SHP77 (cell line): ENCODE data around the gene MAP7D1.

Experiments
- DNase-seq, 2 experiments: peaks; one replicate each; lab custom pipeline; 2025; lab: John Stamatoyannopoulos, UW

Gene MAP7D1

DNA sequence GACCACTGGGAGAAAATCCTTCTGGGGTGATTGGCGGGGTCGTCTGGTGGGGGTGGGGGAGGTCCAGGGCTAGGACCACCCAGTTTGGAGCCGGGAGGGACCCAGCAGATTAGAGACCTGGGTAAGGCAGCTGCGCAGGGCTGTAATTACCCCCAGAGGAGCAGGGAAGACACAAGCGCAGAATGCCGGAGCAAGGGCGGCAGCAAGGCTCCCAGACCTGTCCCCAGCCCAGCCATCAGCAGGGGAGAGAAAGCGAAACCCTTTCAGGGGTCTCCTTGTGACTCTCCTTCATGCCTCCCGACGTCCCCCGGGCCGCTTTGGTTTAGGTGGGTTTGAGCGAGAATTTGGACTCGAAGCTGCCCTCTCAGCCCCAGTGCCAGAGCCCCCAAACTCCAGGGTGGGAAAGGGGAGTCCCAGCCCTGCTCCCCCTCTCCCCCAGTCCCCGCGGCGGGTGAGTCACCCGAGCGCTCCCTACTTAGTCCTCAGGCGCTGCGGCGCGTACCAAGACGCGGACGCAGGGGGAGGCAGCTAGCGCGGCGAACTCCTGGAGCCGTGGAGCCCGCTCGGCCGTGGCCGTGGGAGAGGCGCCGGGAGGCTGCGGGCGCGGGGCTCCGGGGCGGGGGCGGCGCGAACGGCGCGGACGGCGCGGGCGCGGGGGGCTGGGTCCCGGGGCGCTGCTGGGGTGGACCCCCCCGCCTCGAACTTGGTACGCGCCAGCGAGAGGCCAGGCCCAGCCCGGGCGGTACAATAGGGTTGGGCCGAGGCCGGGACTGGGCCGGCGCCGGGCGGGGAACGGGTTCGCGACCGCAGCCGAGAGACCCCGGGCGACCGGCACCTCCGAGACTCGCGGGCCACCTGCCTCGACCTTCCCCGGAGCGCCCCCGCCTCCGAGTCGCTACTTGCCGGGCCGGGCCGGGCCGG, at the start of gene MAP7D1:
Gene MAP7D1 (plus strand): TSS at position 753 of the 921 bp plus-strand sequence. CDS start 258 bp downstream, outside the sequence.
- peak; percentile 44 to 55 for DNase-seq

DNA sequence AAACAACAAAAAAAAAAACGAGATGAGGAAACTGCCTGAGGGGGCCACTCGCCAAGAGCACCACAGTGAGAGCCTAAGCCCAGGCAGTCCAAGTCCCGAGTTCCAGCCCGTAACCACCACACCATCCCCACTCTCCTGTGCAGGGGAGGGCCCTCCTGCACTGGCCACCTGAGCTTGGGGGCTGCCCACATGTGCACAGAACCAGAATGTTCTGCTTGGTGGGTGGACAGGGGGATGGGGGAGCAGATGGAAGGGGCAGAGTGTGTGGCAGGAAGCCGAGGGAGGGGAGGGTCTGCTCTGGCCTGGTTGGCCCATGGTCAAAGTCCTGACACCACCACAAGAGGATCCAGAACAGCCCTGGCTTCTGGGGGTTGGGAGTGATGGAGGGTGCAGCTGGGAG, 49.7 kb upstream of the MAP7D1 start:
- DNase-seq: no peak

DNA sequence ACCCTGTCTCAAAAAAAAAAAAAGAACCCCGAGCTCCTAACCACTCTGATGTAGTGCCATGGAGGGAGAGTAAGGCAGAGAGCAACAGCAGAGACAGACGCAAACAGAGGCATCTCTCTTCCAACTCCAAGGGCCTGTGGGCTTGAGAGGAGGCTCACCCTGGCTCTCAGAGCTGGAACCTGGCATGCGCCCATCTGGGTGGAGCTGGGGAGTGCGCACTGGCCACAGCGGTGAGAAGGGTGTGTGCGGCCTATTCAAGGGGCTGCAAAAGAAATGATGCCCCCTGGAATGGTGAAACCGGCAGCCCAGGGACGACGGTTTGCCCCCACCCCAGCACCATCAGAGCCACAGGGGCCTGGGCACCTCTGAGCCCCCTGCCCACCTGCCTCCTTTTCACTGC, 48.6 kb upstream of the MAP7D1 start:
- peak in 1 of 2 experiments; percentile 24 for DNase-seq

DNA sequence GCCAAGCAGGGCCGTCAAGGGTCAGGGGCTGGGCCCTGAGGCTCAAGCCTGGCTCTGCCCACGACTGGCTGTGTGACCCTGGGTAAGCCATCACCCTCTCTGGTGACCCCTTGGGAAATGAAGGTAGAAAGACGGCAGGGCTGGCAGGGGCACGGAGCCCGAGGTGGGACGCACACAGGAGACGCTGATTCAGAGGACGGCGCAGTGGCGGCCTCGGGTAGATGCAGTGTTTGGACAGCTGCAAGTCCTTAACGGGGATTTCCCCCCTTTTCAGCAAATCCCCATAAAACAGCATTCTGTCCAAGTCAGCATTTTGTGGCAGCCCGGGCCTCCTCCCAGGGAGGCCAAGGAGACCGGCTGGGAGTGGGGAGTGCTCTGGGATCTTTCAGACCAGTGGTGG, 47.6 kb upstream of the MAP7D1 start:
- peak in 1 of 2 experiments; percentile 17 for DNase-seq

DNA sequence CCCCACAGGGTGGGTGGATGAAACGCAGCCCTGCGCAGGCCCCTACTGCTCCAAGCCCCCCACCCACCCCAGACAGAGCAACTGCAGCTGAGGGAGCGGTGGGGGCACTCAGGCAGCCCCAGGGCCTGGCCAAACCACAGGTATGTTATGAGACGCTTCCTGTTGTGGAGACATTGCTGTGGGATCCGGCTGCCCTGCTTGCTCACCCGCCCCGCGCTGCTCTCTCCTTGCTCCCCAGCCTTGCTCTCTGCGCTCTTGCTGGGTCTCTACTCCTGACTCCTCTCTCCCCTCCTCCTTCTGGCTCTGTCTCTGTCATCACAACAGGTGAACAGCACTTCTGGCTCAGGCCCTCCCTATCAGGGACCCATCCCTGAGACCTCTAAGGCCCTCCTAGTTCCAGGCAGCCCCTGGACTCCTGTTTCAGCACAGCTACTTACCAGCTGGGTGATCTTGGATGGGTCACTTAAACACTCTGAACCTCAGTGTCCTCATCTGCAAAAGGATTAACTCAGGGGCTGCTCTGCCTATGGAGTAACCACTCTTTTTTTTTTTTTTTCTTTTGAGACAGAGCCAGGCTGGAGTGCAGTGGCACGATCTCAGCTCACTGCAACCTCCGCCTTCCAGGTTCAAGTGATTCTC, 46.8 kb upstream of the MAP7D1 start:
- DNase-seq: no peak

DNA sequence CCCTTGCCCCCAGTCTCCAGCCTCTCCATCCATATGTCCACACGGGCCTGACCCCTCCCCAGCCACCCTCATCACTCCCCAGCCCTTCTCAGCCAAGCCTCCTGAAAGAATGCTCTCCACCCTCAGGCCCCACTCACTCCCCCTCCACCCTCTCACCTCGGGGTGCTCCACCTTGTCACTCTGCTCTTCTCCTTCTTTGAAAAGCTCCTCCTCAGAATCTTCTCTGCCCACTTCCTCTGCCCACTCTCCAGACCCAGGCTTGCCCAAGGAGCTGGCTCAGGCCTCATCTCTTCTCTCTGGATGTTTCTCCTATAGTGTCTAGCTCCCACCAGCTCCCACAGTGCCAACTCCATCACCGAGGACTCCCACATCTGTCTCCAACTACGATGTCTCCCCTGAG, 44.8 kb upstream of the MAP7D1 start:
- no peak for DNase-seq

DNA sequence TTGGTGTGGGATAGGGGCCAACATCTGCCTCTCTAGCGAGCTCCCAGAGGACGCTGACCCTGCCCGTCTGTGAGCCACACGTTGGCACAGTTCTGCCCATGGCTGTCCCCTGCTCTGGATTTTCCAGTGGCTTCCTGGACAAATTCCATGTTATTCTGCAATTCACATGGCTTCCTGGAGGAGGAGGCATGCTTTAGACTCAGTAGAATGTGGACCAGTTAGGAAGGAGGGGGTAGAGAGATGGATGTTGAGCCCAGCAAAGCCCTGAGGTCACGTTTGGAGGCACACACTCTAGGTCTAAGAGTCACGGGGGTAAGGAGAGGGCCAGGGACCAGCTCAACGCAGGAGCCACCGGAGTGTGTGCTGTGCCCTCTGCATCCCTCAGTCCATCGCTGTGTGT, 43.1 kb upstream of the MAP7D1 start:
- DNase-seq: no peak

DNA sequence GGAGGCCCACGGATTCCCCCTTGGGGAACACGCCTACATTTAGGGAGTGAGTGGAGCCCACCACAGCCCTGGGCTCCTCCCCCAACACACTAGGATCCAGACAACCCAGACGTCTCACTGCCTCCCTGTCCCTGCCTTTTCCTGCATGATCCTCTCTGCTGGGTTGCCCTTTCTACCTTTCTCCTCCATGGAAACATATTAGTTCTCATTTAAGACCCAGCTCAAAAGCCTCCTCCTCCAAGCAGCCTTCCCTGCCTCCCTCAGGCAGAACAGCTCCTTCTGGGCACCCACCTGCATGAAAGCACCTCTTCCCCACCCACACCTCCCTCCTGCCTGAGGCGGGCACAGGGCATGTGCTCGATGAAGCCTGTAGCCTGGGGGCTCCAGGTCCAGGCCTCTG, 41.6 kb upstream of the MAP7D1 start:
- no peak for DNase-seq

DNA sequence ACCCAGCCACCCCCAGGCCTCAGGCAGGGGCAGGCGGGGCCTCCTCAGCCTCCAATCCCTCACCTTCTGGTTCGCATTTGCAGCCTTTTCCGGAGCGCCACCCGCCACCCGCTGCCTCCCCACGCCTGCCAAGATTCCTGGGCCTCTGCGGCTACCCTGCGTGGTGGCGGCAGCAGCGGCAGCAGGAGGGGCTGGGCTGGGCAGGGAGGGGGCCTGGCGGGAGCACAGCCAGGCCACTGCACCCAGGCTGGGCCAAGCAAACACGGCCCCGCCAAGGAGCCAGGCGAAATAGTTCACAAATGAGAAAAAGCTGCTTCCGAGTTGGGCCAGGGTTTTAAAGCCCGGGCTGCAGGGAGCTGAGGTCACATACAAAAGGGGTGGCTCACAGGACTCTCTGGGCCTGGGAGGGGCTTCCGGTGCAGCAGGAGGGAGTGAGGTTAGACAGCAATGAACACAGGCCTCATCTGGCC, 40.7 kb upstream of the MAP7D1 start:
- peak in 1 of 2 experiments; percentile 14 for DNase-seq

DNA sequence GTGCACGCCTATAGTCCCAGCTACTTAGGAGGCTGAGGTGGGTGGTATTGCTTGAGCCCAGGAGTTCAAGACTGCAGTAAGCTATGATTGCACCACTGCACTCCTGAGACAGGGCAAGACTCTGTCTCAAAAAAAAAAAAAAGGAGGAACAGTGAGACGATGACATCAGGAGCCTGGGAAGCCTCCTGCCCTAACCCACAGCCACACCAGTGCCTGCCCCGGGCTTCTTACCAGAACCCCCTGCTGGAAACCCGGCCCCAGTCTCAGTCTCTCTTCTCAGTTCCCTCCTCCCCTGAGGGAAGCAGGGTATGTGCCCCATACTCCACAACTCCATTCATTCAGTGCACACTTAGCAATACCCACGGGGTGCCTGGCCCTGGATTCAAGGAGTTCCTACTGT, 40.0 kb upstream of the MAP7D1 start:
- no peak for DNase-seq

DNA sequence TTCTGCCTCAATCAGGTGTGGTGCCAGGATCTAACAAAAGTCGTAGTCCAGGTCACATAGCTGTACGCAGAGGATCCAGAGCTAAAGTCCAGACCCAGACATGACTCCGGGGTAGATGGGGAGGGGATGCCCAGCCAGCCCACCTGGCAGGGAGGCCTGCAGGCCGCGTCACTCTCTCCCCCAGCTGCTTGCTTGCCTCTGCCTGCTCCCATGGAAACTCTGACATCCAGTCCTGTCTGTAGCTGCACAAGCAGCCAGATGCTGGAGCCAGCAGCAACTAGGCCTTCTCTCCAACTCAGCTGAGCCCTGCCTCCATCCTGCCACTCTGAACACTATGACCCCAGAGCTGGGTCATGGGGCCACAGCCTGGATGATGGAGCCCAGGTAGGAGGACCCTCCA, 39.1 kb upstream of the MAP7D1 start:
- DNase-seq: no peak

DNA sequence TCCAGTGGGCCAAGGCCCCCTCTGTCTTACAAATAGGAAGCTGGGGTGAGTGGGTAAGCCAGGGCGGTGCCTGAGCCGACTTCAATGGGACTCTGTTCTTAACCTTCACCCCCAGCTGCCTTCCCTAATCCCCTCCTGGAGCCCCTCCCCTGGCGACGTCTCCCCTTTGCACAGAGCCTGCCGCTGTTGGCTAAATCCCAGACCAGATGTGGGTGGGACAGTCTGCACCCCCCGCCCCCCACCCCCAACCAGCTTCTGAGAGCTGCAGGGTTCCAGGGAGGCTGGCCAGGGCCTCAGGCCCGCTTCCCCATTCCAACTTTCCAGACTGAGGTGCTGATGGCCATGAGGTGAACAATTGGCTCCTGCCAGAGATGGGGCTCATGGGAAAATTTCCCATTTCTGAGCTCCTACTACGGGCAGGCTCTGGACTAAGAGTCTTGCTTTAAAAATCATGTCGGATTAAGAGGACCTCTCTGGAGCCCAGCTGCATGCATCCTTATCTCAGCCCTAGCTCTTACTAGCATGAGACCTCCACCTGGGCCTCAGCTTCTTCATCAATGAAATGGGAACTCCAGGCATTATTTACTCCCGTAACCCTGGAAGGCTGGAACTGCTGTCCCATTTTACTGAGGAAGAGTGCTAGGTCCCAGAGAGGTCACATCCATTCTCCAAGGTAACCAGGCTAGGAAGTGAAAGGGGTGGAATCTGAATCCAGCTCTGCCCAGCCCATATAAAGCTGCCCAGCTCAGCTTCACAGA, 37.3 kb upstream of the MAP7D1 start:
- no peak for DNase-seq

DNA sequence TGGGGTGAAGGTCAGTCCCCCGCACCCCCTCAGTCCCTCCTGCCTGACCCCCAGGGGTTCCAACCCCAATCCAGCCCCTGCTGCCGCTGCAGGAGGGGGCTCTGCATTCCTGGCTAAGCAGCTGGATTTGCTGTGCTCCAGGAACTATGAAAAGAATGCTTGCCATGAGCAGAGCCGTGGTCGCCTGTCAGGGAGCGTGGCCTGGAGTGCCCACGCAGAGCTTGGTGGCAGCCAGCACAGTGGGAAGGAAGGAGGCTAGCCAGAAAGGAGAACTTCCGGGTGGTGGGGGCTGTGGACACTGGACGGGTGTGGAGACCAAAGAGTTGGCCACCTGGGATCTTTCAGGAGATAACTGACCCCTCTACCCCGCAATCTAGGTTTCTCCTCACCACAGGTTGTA, 36.5 kb upstream of the MAP7D1 start:
- DNase-seq: no peak

DNA sequence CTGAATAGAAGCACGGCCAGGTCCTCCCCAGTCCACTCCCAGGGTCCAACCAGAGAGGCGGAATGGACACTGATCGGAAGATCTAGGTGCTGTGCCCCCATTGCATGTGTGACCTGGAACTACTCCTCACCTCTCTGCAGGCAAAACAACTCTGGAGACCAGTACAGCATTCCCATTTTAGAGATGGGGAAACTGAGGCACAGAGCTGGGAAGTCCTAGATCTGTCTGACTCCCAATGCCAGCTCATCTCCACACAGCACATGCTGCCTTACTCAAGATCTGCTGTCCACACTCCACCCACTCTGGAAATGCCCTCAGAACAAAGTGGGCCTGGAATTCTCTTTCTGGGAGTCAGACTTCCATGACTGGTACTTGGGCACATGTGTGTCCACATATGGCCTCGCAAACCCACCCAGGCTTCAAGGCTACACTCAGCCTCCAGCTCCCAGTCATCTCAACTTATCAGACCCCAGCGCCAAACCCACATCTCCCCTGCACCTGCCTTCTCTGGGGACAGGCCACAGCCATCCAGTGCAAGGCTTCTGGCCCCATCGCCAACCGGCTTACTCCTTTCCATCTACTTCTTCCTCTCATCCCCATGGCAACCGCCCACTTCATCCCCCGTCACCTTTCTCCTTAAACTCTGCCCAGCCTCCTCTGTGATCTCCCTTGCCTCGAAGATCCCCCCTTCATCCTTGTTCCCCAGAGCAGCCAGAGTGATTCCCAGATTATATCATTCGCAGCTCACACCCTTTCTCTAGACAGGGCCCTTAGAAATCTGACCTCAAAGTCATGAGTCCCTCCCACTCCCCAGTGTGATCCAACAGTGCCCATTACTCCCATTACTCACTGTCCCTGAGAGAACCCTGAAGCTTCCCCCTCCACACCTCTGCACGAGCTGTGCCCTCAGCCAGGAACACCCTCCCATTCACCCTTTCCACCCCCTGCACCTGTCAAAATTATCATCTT, 33.6 kb upstream of the MAP7D1 start:
- no peak for DNase-seq

DNA sequence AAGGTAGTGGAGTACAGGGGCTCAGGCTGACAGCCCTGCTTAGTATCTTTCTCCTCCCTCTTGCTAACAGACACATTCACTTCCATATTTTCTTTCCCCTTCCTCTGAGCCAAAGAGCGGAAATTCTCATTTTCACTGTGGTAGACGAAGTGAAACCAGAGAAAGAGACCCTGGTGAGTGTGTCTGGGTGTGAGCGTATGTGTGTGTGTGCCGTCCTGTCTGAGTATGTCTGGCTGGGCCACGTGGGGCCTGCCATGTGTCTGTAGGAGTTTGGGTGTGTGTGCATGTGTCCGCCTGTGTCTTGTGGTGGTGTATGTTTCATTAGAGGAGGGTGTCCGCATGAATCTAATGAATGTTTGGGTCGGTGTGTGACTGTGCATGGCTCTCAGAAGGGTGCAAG, 32.6 kb upstream of the MAP7D1 start:
- DNase-seq: no peak

DNA sequence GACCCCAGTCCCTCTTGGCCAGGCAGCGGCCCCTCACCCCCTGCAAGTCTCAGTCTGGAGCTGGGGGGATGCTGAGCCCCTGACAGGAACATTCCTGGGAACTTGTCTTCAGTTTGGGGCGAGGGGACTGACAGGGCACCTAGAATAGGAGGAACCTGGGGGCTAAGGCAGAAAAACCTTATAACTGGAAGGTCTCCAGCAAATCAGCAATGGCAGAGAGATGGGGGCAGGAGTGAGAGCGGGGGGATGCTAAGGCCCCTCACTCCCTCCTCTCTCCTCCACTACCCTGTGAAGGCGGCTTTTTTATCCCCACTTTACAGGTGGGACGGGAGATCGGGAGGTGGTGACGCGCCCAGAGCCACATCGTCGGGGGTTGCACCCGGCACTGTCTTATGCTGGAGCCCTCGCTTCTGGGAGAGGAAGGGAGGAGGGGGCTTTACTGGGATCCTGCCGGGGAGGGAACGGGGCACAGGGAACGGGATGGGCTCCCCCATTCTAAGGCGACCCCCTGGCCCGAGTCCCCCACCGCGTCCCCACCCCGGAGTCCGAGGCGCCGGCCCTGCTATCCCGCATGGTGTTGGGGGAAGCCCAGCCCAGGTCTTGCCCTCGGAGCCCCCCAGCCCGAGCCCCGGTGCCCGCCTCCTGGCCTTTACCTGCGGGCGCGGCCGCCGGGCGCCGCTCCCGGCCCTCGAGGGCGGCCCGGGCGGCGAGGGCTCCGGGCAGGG, 31.4 kb upstream of the MAP7D1 start:
- DNase-seq: no peak

DNA sequence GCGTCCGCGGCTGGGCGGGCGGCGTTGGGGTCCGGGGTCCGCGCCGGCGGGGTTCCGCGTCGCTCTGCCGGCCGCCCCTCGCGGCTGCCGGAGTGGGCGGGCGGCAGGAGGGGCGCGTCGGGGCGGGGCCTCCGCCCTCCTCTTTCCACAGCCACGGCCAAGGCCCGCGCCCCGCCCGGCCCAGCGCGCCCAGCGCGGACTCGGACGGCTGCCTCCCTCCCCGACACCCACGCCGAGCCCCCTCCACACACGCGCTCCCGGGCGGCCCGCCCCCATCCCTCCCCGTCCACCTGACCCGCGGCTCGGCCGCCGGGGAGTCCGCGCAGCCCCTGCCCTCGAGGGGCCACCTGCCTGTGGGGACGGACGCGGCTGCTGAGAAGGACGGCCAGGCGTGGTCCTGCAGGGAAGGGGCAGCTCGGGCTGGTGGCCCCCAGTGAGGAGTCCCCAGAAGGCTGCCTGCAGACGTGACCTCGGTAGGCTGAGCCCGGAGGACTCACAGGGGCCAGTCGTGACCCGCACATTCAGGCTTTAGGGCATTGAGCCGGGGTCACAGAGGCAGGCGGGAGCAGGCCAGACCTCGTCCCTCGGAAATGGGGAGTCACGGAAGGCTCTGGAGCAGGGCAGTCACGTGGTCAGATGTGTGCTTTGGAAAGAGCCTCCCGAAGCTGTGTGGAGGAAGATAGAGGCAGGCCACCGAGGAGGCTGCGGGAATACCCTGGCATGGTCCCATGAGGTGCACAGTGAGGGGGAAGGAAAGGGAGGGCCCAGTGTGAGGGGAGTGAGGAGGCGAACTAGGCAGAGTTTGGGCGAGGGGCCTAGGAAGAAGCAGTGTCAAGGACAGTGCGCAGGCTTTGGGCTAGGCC, 30.6 kb upstream of the MAP7D1 start, which contains the start of gene COL8A2:
Gene COL8A2 (minus strand): TSS at position 94 of the 863 bp plus-strand sequence. CDS start 24,980 bp downstream, outside the sequence.
- DNase-seq: no peak

DNA sequence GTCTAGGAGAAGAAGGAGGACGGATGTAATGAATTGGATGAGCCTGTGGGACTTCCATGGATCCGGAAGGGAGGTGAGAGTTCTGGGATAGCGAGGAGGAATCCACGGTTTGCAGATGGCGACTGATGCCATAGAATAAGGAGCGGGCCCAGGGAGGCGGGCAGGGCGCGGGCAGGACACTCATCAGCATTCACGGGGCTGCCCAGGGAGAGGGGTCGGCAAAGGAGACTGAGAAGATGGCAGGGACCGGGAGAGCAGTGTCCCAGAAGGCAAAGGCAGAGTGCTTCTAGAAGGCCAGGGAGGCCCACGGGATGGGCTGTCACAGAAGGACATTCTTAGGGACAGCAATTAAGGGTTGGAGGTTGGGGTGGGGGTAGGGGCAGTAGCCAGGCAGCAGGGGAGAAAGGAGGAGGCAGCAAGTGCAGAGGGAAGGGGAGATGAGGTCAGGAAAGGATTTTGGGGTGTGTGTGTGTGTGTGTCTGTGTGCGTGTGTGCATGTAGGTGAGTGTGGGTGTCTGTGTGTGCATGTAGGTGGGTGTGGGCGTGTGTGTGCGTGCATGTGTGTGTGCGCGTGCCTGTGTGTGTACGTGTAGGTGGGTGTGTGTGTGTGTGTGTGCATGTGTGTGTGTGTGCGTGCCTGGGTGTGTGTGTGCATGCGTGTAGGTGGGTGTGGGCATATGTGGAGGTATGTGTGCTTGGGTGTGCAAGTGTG, 29.8 kb upstream of the MAP7D1 start:
- DNase-seq: no peak
